H1 (cell line): Measurements from ENCODE around the gene HLA-DPA1. TPM values are rescaled to one million over a fixed set of nuclear protein-coding genes. Genes with fewer than 3 reads are reported as not detected.

Source experiments
- KDM1A ChIP-seq: fragments of 200-600, 300-600 bp; sonication (generic); IDR thresholded peaks from 2 replicates; pipeline ENCODE4 v1.7.1; 2016; ENCODE audit warnings: mild to moderate bottlenecking, low read length, borderline replicate concordance
- MAFK ChIP-seq: IDR thresholded peaks from 2 replicates; pipeline ENCODE4 v1.6.1; 2012; ENCODE audit warnings: low read depth, mild to moderate bottlenecking, improper control_type of control experiment, low read length
- NRF1 ChIP-seq: IDR thresholded peaks from 2 replicates; pipeline ENCODE4 v1.6.1; 2011; ENCODE audit warnings: mild to moderate bottlenecking, low read depth, low read length, improper control_type of control experiment
- SAP30 ChIP-seq: fragments of 300-600 bp; sonication (generic); IDR thresholded peaks from 2 replicates; pipeline ENCODE4 v1.7.1; 2012; ENCODE audit warnings: low read length, moderate library complexity, mild to moderate bottlenecking, inconsistent platforms; ENCODE audit not compliant: insufficient read depth, insufficient replicate concordance
- TAF1 ChIP-seq: IDR thresholded peaks from 2 replicates; pipeline ENCODE4 v1.6.1; 2011; ENCODE audit warnings: mild to moderate bottlenecking, low read depth, low read length
- TAF7 ChIP-seq: optimal IDR thresholded peaks from 2 replicates; pipeline ENCODE3; 2011; ENCODE audit warnings: low read depth, mild to moderate bottlenecking, inconsistent platforms, low read length, moderate library complexity, borderline replicate concordance
- polyA plus RNA-seq, 7 experiments: library from polyadenylated mRNA; depleted of rRNA in 3 of 7; stranded (reverse) in 5 of 7; unstranded in 2 of 7; fragments of >200 nt in 5 of 7; fragments of 200-250 nt in 2 of 7; gene quantifications; 1 replicate in 5 of 7; 2 replicates in 1 of 7; 4 replicates in 1 of 7; pipeline versions ENCODE4 v1.2.1 to v1.2.3, GENCODE V29; 2011 to 2013; ENCODE audit warnings: missing spikeins in 2 of 7, mixed read lengths in 2 of 7
- total RNA-seq: library from RNA; stranded (reverse); fragmentation: NEBNext Ultra II Directional; extraction: Animal tissue kit (Norgen Biotek cat#: 25700); gene quantifications from 2 replicates; pipeline ENCODE4 v1.2.1, GENCODE V29; 2021
- TF ChIP-seq, protein P1 (sequence below): fragments of 300-600 bp; sonication (generic); IDR thresholded peaks from 2 replicates; pipeline ENCODE4 v1.7.1; 2012; ENCODE audit warnings: low read length, moderate library complexity, mild to moderate bottlenecking, inconsistent platforms; ENCODE audit not compliant: insufficient replicate concordance
- TF ChIP-seq, protein P2 (sequence below): IDR thresholded peaks from 2 replicates; pipeline ENCODE4 v1.6.1; 2012; ENCODE audit warnings: inconsistent platforms
- TF ChIP-seq, protein P3 (sequence below): IDR thresholded peaks from 2 replicates; pipeline ENCODE4 v1.6.1; 2012; ENCODE audit warnings: low read length, inconsistent platforms

The HLA-DPA1 gene
- total and polyA plus RNA-seq, 2 of the 8 experiments (the other 6 are each of a cell fraction or from before 2014, with no cell fraction given) = 6.2 to 13.1 TPM

DNA sequence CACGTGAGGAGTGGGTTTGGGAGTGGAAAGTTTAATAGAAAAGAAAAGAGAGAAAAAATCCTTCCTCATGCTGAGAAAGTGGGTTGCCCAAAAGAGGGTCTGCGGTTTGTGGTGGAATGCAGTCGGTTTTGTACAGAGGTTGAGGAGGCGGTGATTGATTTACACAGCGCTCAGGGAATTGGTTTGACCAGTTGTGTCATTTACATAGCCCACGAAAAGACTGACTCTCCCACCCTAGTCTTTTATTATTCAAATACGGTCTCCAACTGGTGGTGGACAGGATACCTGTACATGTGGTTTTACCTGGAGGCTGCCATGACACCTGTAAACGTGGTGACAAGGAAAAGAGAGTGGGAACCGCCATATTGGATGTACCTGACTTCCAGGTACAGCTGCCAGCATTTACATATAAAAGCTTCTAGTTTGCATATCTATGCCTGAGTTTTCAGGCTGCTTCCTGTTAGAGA, 44.4 kb upstream of the HLA-DPA1 start (continued):
- TF ChIP-seq, protein P1, sequence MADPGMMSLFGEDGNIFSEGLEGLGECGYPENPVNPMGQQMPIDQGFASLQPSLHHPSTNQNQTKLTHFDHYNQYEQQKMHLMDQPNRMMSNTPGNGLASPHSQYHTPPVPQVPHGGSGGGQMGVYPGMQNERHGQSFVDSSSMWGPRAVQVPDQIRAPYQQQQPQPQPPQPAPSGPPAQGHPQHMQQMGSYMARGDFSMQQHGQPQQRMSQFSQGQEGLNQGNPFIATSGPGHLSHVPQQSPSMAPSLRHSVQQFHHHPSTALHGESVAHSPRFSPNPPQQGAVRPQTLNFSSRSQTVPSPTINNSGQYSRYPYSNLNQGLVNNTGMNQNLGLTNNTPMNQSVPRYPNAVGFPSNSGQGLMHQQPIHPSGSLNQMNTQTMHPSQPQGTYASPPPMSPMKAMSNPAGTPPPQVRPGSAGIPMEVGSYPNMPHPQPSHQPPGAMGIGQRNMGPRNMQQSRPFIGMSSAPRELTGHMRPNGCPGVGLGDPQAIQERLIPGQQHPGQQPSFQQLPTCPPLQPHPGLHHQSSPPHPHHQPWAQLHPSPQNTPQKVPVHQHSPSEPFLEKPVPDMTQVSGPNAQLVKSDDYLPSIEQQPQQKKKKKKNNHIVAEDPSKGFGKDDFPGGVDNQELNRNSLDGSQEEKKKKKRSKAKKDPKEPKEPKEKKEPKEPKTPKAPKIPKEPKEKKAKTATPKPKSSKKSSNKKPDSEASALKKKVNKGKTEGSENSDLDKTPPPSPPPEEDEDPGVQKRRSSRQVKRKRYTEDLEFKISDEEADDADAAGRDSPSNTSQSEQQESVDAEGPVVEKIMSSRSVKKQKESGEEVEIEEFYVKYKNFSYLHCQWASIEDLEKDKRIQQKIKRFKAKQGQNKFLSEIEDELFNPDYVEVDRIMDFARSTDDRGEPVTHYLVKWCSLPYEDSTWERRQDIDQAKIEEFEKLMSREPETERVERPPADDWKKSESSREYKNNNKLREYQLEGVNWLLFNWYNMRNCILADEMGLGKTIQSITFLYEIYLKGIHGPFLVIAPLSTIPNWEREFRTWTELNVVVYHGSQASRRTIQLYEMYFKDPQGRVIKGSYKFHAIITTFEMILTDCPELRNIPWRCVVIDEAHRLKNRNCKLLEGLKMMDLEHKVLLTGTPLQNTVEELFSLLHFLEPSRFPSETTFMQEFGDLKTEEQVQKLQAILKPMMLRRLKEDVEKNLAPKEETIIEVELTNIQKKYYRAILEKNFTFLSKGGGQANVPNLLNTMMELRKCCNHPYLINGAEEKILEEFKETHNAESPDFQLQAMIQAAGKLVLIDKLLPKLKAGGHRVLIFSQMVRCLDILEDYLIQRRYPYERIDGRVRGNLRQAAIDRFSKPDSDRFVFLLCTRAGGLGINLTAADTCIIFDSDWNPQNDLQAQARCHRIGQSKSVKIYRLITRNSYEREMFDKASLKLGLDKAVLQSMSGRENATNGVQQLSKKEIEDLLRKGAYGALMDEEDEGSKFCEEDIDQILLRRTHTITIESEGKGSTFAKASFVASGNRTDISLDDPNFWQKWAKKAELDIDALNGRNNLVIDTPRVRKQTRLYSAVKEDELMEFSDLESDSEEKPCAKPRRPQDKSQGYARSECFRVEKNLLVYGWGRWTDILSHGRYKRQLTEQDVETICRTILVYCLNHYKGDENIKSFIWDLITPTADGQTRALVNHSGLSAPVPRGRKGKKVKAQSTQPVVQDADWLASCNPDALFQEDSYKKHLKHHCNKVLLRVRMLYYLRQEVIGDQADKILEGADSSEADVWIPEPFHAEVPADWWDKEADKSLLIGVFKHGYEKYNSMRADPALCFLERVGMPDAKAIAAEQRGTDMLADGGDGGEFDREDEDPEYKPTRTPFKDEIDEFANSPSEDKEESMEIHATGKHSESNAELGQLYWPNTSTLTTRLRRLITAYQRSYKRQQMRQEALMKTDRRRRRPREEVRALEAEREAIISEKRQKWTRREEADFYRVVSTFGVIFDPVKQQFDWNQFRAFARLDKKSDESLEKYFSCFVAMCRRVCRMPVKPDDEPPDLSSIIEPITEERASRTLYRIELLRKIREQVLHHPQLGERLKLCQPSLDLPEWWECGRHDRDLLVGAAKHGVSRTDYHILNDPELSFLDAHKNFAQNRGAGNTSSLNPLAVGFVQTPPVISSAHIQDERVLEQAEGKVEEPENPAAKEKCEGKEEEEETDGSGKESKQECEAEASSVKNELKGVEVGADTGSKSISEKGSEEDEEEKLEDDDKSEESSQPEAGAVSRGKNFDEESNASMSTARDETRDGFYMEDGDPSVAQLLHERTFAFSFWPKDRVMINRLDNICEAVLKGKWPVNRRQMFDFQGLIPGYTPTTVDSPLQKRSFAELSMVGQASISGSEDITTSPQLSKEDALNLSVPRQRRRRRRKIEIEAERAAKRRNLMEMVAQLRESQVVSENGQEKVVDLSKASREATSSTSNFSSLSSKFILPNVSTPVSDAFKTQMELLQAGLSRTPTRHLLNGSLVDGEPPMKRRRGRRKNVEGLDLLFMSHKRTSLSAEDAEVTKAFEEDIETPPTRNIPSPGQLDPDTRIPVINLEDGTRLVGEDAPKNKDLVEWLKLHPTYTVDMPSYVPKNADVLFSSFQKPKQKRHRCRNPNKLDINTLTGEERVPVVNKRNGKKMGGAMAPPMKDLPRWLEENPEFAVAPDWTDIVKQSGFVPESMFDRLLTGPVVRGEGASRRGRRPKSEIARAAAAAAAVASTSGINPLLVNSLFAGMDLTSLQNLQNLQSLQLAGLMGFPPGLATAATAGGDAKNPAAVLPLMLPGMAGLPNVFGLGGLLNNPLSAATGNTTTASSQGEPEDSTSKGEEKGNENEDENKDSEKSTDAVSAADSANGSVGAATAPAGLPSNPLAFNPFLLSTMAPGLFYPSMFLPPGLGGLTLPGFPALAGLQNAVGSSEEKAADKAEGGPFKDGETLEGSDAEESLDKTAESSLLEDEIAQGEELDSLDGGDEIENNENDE = no peak
- no peak for TF ChIP-seq SAP30
- TF ChIP-seq KDM1A = no peak
- TF ChIP-seq, protein P2, sequence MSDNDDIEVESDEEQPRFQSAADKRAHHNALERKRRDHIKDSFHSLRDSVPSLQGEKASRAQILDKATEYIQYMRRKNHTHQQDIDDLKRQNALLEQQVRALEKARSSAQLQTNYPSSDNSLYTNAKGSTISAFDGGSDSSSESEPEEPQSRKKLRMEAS = peak; percentile 94
- TF ChIP-seq TAF1 = peak; percentile 66
- TF ChIP-seq MAFK = no peak
- TF ChIP-seq, protein P3, sequence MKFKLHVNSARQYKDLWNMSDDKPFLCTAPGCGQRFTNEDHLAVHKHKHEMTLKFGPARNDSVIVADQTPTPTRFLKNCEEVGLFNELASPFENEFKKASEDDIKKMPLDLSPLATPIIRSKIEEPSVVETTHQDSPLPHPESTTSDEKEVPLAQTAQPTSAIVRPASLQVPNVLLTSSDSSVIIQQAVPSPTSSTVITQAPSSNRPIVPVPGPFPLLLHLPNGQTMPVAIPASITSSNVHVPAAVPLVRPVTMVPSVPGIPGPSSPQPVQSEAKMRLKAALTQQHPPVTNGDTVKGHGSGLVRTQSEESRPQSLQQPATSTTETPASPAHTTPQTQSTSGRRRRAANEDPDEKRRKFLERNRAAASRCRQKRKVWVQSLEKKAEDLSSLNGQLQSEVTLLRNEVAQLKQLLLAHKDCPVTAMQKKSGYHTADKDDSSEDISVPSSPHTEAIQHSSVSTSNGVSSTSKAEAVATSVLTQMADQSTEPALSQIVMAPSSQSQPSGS = no peak
- TF ChIP-seq NRF1 = no peak
- TF ChIP-seq TAF7 = peak; percentile 49
